Measurements from ENCODE around the gene KRT15.

KRT15 gene

GRCh38 chr17:41483991-41484826 lies 34.5 kb downstream of the KRT15 start:
- DNase-seq (ENCODE audit: low read depth in 2 of 2): no peak

DNA sequence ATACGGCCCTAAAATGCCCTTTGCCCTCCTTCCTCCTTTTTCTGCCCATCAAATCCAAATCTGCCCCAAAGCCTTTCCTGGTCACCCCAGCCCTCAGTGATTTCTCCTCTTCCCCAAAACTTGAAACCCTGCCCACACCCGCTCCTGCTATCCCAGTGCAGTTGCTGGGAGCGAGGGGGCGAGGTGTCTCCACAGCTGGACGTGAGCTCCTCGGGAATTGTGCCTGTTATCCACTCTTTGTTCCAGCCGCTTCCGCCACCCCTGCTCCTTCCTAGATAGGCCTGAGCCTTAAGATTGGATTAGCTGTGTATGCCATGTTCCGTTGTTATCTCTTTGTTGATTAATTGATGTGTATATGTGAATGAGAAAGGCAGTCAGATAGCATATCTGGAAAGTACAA lies 35.2 kb downstream of the KRT15 start:
- no peak for DNase-seq (ENCODE audit: low read depth in 2 of 2)

DNA sequence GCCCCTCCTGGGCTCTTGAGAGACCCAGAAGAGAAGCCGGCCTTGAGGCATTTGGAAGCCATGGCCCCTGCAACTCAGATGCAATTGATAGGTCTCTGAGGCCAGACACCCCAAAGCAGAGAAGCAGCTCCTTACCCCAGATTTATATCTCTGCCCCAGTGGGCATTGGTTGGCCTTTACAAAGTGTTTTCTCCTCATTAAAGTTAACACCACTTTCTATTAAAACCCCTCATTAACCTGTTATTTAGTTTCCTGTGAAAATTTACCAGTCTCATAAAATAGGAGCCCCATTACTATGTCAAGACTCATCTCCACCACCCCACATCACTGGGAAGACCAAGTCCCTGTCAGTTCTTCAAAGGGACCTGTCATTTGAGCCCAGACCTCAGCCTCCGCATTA lies 37.7 kb downstream of the KRT15 start, which contains the start of gene KRT35:
TSS of gene KRT35 (minus strand) at position 116 of the 400 bp plus-strand sequence. CDS start at position 62, 54 bp downstream.
- no peak for DNase-seq (ENCODE audit: low read depth in 2 of 2)

GRCh38 chr17:41480581-41480980 lies 38.1 kb downstream of the KRT15 start:
- DNase-seq (ENCODE audit: low read depth in 2 of 2): no peak

GRCh38 chr17:41480136-41480535 lies 38.6 kb downstream of the KRT15 start:
- no peak for DNase-seq (ENCODE audit: low read depth in 2 of 2)

GRCh38 chr17:41478237-41478636 lies 40.5 kb downstream of the KRT15 start:
- no peak for DNase-seq (ENCODE audit: low read depth in 2 of 2)

GRCh38 chr17:41476866-41477815 lies 41.5 kb downstream of the KRT15 start:
- no peak for DNase-seq (ENCODE audit: low read depth in 2 of 2)

- DNase-seq (ENCODE audit: low read depth in 2 of 2): no peak
Observed at GRCh38 chr17:41475421-41475820, 43.3 kb downstream of the KRT15 start.

DNA sequence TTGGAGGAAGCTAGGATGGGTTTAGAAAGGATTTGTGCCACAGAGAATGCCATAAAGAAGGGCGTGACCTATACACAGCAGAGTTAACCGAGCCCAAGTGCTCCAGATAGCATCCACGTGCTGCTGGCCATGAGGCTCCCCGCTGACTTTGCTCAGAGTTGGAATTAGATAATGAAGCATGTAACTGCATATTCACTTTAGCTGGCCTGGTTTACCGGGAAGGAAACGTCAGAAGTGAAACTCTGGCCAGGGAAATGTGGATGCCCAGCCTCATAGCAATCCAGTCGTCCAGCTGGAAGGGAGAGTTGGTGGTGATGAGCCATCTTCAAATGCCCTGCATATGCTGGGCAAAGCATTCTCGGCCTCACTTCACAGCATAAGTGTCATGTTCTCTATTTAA lies 43.8 kb downstream of the KRT15 start:
- DNase-seq (ENCODE audit: low read depth in 2 of 2): no peak

GRCh38 chr17:41468346-41468745 lies 50.3 kb downstream of the KRT15 start:
- no peak for DNase-seq (ENCODE audit: low read depth in 2 of 2)

GRCh38 chr17:41467561-41467960 lies 51.1 kb downstream of the KRT15 start:
- no peak for DNase-seq (ENCODE audit: low read depth in 2 of 2)

- DNase-seq (ENCODE audit: low read depth in 2 of 2): no peak
Observed at GRCh38 chr17:41466988-41467387, 51.7 kb downstream of the KRT15 start, which contains the start of gene KRT32. Gene KRT32, minus strand, starts transcription at chr17:41467386. Its CDS starts 61 bp downstream, at chr17:41467325.

- no peak for DNase-seq (ENCODE audit: low read depth in 2 of 2)
Observed at GRCh38 chr17:41464682-41465081, 54.0 kb downstream of the KRT15 start.

- DNase-seq (ENCODE audit: low read depth in 2 of 2): no peak
Observed at GRCh38 chr17:41464173-41464572, 54.5 kb downstream of the KRT15 start.

DNA sequence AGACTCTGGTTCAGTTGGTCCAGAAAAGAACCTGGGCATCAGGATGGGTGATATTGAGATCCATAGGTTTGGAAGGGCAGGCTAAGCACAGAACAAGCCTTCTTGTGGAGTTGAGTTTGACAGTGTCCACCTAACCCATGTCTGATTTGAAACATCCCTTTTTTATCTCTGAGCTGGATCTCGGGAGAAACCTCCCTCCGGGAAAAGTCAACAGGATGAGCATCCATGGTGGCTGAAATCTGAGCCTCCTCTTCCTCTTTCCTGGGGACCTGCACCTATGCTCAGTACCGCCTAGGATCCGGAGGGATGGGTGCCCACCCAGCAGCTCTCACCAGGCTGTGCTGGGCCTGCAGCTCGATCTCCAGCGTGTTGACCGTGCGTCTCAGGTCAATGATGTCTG lies 54.9 kb downstream of the KRT15 start:
- no peak for DNase-seq (ENCODE audit: low read depth in 2 of 2)
